OCI-M2 (cell line): ENCODE data around the gene METTL23.

ENCODE experiments used
- DNase-seq: peaks from one replicate; lab custom pipeline; 2025; ENCODE audit not compliant: unreplicated experiment; lab: John Stamatoyannopoulos, UW

METTL23 gene, protein sequence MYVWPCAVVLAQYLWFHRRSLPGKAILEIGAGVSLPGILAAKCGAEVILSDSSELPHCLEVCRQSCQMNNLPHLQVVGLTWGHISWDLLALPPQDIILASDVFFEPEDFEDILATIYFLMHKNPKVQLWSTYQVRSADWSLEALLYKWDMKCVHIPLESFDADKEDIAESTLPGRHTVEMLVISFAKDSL

DNA sequence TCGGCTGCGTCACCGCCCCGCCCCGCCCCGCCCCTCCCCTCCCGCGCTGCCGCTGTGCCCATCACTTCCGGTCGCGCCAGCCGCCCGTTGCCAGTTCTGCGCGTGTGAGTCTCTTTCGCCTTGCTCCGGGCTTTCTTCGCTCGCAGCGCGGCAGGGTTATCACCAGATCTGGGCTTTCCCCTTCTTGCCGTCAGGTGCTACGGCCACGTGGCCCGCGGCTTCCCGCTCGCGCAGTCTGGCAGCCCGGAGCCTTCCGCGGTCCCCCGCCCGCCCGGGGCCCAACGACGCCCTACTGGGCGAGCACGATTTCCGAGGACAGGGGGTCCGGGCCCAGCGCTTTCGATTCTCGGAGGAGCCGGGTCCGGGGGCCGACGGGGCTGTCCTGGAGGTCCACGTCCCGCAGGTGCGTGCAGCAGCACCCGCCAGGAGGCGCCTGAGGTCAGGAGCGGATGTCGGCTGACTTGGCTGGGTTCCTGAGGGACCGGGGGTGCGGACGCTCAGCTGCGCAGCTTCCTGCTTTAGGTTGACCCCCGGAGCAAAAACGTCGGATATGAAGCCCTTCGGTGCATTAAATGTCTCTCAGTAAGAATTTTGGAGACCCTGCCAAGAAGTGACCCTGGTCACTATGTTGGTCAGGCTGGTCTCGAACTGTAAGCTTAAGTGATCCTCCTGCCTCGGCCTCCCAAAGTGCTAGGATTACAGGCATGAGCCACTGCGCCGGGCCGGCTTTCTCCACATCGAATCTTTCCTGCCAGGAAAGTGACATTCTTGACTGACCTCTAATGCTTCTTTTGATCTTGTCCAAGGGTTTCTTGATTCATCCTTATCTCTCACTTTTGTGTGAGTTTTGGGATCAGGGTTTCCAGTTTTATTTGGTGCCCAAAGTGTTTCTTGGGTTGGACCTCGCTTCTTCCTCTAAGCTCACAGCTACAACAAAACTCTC lies at the start of gene METTL23:
Gene METTL23 (plus strand): TSS at position 64 of the 943 bp plus-strand sequence. CDS start 2,872 bp downstream, outside the sequence.
- no peak for DNase-seq

DNA sequence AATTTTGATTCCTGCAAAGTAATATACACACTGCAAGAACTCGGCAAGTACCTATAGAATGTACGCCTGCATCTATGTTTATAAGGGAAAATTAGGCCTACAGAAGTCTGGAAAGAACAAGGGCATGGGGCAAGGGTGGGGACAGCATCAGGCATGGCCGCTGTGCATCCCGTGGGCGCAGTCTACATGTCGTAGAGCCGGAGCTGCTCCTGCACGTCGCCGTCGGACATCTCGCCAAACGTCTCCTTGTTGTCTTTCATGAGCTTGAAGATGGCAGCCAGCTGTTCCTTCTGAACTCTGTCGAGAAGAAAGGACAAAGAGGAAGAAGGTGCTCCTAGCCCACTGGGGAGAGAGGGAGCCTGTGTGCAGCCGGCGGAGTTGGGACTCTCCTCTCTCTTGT lies 49.2 kb upstream of the METTL23 start:
- no peak for DNase-seq

DNA sequence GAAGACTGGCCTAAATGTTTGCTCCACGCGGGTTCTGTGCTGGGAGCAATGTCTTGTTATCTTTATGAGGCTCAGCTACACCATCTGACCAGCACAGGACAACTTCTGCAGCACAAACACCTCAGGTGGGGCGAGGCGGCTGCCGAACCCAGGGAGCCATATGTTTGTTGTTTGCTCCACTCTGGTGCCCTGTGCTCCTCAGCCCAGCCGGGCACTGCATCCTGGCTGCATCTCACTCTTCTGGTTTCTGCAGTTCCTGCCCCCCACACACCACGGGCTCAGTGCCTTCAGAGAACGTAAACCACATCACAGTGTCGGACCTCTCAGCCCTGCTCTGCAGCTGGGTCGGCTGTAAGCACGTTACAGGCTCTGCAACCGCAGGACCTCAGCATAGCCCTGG lies 48.3 kb upstream of the METTL23 start:
- no peak for DNase-seq

DNA sequence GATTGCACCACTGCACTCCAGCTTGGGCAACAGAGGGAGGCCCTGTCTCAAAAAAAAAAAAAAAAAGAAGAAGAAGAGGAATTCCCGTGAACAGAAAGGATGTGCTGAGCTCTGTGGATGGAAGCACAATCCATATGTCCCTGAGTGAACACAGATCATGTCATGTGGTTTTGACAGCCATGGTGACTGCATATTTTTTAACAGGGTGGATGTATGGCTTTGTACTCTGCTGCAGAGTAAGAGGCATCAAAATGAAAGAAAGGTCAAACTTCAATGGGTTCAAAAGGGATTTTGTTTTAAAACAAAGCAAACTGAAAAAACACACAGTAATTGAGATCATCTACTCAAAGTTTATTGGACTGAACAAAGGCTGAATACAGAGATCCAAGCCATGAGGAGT lies 47.4 kb upstream of the METTL23 start:
- DNase-seq = no peak

DNA sequence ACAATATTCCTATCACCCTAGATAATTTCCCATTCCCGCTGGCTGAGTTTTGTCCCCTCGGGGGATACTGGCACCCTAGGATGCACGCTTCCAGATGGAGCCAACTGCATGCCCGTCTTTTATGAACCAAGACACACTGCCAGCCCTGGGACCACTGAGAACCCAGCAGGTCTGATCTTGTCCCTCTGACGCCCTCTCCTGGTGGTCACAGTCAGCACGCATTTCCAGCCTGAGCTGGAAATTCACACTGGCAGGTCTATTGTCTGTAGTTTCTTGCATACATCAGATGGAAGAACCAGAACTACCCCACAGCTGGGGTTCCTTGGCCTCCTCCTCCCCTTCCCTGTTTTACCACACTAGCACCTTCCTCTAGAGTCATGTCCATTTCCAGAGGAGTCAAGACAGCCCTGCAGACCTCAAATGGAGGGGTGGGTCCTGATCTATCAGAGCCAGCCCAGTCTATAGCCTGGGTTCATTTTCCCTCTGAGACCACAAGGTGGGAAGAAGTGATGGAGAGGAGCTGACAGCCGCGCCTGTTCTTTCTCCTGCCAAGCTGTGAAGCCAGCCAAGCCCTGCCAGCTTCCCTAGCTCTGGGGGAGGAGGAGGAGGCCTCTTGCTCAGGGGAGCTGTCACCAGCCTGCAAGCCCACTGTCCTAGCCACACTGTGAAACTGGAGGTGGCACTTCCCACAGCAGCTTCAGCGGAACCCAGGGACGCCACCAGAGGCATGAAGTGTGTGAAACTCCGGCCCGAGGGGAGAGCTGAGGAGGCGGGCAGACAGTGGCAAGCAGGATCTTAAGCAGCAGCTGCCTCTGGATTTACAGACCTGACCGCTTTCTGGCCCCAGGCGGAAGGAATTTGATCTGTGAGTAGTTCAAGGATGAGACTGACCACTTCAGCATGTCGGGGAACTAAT lies 45.2 kb upstream of the METTL23 start:
- DNase-seq = peak; percentile 55

DNA sequence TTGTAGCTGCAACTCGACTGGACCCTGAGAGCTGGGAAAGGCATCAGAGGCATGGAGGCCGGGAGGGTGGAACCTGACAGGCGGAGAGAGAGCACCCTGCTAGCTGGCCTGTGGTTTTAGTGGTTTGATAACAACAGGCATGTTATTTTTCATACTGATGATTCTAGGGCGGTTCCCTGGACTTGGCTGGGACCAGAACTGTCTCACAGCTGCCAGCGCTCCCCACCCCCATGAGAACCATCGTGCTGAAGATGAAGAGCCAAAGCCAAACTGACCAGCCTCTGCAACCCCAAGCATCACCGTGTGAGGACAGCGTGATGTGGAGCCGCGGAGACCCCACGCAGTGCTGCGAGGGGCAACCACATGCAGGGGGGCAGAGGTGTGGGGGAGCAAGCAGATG lies 44.3 kb upstream of the METTL23 start:
- DNase-seq = no peak

DNA sequence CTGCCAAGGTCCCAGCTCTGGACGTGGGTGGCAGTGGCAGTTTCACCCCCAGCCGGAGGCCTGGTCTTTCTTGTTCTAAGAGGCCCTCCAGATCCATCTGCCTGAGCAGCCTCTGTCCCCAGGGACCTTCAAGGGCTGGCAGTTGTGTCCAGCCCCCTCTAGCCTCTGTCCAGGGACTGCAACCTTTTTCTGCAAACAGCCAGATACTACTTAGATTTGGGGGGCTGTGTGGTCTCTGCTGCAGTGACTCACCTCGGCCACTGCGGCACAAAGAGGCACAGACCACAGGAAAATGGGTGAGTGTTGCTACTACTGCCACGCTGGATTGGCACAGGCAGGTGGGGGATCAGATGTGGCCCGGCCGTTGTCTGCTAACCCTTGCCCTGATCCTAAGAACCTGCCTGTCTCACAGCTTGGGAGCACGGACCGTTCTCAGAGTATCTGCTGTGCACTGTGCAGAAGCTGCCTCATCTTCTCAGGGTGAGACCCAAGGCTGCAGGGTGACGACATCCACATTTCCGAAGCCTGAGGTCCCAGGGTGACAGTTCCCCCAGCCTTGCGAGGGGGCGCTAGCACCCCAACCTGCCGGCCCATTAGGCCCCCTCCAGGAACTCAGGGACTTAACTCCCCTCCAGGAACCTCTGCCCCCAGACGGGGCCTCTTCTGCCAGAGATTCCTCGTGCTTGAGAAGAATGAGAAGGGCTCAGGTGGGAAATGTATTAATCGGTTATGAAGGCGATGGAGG lies 43.5 kb upstream of the METTL23 start:
- no peak for DNase-seq

DNA sequence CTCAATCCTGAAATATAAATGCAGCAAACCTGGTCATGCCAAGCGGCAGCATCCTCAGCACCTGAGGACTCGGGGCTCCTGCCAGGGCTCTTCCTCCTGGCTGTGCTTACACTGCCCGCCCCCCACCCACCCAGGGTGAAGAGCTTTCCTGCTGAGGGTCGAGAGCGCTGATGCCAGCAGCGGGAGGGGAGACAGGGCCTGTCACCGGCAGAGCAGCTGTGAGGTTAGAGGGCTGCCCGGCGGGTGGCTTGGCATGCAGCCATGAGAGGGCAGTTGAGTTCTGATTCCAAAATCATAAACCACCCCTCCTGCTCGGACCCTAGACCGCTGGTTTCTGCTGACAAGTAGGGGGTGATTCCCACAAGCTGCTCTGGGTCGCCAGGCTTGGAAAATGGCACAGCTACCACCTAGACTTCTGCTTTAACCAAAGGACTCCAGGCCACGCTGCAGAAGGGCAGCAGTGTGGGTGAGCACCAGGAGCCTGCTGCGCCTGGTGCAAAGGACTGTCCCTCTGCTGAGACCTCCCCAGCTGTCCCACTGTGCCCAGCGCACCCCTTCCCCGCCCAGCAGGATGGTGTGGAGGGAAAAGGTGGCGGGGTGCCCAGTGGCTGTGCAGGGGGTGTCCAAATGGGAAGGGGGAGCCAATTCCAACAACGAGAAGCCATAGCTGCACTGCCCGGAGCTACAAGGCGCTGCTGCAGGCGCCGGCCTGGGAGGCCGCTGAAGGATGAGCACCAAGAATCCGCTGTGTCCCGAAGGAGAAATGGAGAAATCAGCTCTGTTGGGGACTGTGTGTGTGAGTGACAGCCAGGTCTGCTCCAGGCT lies 42.5 kb upstream of the METTL23 start:
- no peak for DNase-seq

DNA sequence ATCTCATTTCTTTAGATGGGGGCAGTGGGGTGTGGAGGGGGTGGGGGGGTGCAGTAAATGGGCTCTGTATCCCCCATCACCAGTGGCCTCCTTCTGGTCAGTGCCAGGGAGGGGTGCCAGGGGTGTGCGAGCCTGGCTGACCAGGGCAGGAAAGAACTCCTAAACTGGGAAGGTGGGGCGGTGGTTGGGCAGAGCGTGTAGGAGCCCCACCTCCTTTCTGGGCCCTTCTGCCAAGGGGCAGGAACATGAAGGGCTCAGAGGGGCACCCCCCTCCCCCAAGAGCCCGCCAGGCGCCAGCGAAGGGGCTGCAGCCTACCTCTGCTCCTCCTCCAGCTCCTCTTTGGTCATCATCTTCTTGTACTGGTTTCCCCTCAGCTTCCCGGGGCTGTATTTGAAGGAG lies 41.9 kb upstream of the METTL23 start:
- no peak for DNase-seq

DNA sequence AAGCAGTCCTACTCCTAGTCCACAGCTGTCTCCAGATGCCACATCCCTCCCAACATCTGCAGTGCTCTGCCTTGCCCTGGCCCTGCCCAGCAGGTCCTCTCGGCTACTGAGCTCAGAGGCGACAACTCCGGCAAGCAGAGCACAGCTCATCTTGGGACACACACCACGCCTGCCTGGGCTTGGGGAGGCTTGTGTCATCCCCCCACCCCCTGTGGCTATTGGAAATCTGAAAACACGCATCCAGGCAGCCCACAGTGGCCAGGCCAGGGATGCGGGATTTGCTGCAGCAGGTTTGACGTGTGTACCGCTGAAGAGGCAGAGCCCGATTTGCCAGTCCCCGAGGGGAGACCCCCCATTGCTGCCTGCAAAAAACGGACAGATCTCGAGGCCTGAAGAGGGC lies 41.3 kb upstream of the METTL23 start:
- no peak for DNase-seq

DNA sequence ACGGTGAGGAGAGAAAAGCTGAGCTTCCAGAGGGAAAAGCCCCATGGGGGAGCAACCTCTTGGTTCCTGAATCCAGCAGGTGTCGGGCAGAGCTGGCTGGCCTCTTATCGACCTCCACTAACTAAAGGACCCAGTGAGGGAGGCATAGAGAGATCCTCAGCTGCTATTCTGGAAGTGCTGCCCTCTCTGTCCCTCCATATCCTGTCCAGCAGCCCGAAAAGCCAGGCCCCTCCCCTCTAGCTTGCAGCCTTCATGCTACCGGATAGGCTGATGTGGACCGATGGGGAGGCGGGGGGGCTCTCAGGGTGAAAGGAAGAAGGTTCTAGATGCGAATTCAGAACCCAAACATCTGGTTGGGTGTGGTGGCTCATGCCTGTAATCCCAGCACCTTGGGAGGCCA lies 40.8 kb upstream of the METTL23 start:
- DNase-seq = no peak

DNA sequence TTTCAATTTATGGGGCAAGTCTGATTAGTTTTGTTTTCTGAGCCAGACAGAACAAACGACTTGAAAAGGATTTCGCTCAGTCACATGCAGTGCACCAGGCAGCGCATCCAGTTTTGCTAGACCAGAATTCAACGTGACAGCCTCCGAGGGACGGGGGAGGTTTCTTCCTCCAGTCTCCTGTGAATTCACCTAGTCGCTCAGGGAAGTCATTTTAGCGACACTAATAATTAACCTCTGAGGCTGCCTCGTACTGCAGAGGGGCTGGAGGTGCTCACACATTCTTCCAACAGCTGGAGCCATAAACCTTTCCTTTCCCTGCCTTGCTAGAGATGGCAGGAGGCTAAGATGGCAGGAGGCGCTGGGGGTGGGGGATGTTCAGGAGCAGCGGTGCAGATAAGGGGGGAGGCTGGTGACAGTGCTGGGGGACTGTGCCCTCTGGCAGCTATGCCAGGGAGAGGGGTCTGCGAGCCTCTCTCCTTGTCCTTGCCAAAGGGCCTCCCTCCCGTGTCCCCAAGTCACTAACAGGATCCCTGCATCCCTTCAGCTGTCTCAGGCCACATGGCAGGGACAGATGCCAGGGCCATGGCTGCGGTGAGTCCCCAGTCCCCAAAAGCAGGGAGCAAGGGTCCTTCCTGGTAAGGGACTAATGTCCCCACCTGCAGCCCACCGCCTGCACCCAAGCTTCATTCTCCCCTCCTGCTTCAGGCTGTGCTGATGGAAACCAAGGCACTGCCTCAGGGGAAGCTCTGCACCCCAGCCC lies 39.9 kb upstream of the METTL23 start:
- no peak for DNase-seq

DNA sequence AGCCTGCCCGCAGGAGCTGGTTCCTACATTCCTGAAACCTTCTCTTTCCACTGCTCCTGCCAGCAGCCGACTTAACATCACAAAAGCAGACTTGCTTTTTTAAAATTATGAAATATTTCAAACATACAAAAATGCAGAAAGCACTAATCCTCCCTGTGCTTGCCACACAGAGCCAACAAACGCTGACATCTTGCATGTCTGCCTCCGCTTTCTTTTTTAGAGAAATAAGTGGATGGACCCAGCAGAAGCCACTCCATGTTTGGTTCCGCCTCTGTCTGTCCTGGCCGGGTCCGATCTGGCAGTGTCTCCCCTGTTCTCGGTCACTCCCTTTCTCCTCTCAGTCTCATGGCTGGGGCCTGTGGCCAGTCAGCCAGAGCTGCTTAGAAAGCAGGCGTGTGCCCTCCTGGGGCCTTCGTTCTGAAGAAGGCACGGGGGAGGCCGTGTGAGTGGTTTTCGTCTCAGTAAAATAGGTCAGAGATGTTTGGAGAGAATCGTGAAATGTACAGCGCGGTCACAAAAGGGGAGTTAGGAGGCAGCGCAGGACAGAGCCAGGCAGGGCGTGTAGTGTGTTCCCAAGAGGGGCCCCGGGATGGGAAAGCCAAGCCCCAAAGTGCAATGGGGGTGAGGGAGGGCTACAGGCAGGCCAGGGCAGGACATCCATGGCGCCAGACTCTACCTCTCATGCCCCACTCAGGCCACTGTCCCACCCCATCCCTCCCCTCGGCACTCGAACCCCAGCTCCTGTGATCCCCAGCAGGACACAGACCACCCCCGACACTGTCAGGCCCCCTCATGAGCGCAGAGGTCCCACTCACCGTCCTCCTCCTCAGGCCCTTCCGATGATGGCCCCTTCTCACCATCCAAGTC lies 39.1 kb upstream of the METTL23 start:
- DNase-seq = no peak

DNA sequence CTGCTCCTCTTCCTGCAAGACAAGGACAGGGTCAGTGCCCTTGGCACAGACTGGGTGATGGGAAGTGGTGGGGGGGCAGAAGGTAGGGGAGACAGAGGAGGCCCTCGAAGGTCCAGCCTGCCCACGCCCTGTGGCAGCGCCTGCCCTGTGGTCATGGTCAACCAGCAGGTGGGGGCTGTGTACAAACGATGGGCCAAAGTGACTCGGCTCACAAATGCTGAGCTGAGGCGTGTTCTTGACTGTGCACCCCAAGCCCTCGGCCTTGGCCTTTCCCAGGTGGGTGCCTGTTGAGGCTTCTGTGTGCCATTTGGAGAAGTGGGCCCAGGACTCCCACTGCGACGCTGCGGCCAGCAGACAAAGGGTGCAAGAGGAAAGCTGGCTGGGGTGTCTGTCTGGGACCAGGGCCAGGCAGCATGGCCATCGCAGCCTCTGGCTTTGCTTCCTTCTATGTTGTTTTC lies 38.4 kb upstream of the METTL23 start:
- no peak for DNase-seq

DNA sequence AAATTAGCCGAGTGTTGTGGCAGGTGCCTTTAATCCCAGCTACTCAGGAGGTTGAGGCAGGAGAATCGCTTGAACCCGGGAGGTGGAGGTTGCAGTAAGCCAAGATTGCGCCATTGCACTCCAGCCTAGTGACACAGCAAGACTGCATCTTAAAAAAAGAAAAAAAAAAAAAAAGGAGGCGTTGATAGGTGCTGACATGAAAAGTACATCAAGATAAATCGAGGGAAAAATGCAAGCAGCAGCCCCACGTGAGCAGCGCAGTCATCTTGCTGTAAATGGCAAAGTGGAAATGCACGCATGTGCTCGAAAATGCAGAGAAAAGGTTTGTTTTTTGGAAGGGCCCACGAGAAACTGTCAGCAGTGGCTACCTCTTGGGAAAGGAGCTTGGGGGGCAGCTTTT lies 36.8 kb upstream of the METTL23 start:
- no peak for DNase-seq

DNA sequence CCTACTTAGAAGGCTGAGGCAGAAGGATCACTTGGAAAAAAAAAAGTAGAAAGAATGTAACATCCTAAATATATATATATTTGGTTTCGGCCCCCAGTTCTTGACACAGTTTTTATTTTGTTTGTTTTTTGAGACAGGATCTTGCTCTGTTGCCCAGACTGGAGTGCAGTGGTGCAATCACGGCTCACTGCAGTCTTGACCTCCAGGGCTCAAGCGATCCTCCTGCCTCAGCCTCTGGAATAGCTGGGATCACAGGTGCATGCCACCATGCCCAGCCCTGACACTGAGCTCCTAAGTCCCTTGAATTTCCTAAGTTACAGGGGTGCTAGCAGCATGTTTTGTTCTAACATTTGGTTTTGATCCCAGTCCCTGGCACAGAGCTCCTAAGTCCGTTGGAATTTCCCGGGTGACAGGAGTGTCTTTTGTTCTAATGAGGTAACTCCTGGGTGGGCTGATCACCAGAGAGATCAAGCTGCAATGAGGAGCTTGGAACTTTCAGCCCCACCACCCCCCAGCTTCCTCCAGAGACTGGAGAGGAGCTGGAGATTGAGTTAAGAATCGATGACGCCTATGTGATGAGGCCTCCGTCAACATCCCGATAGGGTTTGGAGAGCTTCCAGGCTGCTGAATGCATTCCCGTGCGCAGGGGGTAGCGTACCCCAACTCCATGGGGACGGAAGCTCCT lies 35.9 kb upstream of the METTL23 start:
- no peak for DNase-seq

DNA sequence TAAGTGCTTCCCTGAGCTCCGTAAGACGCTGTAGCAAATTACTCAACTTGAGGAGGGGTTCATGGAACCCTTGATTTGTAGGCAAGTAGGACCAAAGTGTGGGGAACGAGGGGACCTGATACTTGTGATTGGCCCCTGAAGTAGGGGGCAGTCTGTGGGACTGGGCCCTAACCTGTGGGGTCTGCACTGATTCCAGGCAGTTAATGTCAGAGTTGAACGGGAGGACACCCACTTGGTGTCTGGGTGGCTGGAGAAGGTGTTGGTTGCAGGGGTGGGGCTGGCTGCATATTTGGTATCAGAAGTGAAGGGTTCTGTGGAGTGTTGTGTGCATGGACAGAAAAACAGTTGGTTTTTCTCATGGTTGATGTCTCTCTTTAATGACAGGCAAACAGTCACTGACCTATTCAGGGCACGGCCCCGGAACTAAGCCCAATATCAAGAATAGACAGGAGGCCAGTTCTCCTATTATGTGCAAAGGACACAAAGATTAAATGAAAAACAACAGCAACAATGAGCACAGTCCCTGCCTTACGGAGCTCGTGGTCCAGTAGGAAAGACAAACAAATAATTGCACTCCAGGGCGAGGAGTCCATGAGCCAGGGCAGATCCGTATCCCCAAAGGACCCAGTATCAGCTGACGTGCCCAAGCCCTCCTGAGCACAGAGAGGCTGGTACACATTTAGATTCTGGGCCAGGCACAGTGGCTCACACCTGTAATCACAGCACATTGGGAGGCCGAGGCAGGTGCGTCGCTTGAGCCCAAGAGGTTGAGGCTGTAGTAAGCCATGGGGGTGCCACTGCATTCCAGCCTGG lies 35.1 kb upstream of the METTL23 start:
- no peak for DNase-seq
